RKO (cell line): ENCODE measurements around the gene IQGAP2.
A peak's percentile ranks its signal among the peaks of the same experiment; 100 is the strongest.

Experiments used
- DNase-seq: peaks from one replicate; pipeline ENCODE4 v3.0.0-alpha.2; 2016; ENCODE audit warnings: low spot score

The IQGAP2 gene

DNA sequence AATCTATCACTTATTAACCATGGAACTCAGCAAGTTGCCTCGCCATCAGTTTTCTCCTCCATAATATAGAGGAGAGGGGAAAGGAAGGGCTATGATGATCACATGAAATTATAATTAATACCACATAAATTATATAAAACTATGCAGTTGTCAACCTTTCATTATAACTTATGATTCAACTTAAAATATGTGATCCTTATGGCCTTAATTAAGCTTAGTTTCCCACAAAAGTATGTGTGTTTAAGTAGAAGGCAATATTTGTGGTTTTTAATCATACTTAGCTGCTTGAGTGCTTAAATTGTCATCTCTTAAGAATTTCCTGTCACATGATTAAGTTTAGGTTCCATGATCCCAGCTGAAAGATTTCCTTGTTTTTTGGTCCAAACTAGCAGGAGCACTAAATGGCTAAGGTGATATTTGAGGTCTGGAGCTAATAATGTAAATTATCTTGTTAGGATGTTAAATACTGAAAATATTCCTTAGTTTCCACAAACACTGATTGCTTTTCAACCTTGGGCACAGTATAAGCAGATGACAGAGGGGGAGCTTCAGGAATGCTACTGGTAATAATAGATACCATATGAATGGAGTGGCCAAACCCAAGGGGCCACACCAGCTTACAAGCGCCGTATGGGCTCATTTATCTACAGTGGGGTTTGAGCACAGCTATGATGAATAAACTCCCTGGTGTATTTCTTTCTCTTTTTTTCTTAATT is 286.4 kb downstream of the IQGAP2 start:
- DNase-seq = peak; percentile 82

DNA sequence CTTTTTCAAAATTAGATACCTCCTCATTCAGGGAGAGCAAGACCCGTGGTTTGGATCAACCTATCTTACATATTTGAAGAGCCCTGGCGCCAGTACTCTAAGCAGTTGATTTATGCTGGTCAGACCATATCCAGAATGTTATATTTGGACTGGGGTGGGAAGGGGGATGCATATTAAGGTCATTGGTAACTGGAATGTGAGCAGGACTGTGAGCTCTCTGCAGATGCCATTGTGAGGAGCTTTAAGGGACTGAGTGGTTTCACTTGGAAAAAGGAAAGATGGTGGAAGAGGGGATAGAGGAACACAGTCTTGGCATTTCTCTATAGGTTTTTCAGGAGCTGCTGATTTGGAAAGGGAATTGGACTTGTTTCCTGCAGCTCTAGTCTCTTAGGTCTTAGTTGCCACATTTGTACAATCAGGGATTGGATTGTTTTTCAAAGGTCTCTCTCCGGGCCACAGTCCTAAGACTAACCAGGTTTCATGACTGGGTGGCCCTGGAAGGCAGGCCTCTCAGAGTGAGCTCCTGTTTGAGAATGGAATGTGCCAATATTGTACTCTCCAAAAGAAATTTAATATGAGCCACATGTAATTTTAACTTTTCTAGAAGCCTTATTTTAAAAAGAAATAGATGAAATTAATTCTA is 287.1 kb downstream of the IQGAP2 start:
- DNase-seq = no peak

DNA sequence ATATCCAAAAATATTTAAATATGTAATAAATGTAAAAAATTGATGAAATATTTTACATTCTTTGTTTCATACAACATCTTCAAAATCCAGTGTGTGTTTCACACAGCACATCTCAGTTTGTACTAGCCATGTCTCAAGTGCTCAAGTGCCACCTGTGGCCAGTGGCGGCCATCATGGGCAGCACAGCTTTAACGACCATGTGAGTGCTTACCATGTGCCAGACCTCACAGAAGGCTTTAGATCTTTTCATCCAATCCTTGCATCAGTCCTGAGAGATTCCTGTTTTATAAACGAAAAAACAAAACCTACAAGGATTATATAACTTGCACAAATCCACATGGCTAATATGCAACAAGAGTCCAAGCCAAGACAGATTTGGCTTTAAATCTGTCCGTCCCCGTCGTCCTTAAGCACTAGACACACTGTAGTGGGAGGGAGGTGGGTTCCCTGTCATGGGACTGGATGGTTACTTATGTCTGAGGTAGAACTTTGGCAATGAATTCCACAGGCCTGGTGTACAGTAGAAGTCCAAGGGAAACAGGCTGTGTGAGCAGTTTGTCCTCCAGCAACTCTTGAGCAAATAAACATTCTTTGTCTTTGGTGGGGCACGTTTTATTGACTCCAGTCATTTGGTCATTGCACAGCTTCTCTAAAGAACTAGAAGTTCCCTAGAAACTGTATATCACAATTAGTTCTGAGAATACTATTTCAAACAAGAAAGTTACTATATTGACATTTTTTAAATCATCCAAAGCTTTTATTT is 287.8 kb downstream of the IQGAP2 start:
- no peak for DNase-seq

DNA sequence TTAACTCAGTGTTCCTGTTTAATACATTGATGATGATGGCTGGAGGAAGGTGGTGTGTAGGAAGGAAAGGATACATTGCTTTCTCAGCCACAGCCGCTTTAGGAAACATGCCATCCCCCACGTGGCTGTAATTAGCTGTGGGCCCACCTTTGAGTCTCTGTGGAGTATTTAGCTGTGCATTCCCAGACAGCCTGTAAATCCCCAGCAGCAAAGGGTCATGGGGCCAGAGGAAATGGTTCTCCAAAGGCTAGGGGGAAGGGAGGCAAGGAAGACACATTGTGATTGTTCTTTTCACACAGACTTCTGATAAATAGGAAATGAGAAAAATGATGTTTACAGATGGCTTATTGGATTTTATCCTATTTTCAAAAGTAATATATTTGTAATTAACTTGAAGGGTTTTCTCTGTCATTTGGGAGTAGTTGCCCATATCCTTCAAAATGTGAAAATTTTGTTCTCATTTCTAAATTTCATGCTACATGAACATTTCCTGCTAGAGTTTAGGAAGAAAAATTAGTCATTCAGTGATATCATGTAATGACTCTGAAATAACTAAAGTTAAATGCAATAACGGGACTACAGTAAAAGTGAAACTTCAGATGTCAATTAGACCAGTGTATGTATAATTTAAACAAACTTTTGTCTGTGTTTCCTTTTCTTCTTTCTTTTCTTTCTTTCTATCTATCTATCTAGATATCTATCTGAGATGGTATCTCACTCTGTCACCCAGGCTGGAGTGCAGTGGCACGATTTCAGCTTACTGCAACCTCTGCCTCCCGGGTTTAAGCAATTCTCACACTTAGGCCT is 288.6 kb downstream of the IQGAP2 start:
- no peak for DNase-seq

DNA sequence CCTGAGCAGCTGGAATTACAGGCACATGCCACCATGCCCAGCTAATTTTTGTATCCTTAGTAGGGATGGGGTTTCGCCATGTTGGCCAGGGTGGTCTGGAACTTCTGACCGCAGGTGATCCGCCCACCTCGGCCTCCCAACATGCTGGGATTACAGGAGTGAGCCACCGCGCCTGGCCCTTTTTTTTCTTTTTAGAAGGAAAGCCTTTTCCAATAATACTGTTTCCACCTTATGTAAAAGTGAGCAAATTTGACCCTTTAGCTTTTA is 289.1 kb downstream of the IQGAP2 start:
- DNase-seq = no peak

DNA sequence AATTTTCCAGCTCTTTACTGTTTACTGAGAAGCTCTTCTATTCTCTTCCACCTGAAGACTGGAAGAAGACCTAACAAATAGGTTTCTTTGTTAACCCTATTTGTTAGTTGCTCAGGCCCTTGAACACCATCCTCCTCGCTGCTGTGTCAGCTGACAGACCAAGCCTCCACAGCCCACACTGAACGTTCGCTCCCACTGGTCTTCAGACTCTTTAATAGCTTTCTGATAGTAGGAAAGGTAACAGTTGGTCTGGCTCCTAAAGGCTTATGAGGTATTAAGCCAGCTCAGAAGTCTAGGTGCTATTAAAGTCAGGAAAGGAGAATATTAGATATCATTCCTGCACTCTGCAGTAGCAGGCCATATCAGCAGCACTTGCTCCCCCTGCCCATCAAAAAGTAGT is 289.6 kb downstream of the IQGAP2 start:
- no peak for DNase-seq

DNA sequence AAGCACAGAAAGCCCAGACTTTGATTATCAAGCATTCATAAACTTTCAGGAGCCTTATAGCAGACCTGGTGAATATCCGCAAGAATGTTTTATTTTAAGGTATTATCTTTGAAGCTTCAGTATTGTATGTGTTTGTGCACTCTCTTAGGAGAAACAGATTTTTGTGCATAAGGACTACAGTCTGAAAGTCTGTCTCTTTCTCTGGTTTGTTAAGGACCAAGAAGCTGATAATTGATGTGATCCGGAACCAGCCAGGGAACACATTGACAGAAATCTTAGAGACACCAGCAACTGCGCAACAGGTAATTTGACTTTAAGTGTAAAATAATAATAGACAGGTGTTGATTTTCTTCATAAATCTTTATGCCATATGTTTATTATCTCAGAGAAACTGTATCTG is 290.1 kb downstream of the IQGAP2 start:
- no peak for DNase-seq

DNA sequence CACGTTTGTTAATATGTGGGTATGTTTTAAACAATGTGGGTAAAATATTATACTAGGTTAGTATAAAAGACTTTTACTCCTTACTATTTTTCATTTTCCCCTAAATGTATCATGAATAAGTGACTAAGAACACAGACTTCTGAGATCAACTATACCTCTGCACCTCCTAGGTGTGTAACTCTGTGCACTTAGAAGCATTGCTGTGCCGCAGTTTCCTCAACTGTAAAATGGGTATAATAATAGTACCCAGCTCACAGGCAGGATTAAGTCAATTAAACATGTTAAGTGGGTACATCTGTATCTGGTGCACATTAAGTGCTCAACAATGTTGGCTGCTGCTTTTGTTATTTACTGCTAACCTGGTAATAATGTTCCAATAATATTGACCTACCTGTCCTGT is 291.2 kb downstream of the IQGAP2 start:
- no peak for DNase-seq

DNA sequence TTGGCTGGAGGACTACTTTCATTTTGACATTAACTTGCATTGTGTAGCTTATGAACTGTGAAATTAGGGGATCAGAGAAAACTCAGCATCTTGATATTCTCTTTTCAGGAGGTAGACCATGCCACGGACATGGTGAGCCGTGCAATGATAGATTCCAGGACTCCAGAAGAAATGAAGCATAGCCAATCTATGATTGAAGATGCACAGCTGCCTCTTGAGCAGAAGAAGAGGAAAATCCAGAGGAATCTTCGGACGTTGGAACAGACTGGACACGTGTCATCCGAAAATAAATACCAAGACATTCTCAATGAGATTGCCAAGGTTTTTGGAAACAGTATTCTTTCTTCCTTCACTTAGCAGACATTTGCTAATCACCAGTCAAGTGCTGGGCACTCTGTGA is 292.3 kb downstream of the IQGAP2 start:
- no peak for DNase-seq

DNA sequence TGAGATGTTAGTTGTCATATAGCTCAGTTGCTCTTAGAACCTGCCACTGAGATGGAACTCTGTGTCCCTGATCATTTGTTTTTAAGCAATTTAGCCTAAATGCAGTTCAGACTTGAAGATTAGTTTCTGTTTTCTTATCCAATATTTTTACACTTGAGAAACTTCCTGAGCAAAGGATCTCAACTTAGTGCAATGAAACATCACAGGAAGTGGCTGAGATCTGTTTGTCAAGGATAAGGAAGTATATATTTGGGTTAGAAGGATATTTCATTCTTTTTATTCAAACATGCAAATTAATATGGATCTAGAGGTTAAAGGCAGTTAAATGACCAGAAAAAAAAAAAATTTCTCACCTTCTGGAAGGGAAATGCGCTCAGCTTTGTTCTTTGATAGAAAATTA is 293.2 kb downstream of the IQGAP2 start:
- DNase-seq = no peak

DNA sequence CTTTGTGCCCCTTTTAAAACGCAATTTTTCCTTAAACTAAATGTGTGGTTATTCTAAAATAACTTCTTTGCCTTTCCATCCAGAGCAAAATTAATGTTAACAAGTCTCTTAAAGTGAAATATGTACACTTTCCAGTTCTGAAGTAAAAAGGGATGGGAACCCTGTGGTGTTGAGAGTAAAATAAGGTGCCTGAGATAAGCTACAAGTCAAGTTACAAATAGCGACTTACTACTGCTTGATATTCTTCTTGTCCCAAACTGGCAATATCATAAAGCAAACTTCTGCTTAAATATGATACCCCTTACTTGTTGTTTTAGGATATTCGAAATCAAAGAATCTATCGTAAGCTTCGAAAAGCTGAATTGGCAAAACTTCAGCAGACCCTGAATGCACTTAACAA is 294.6 kb downstream of the IQGAP2 start:
- no peak for DNase-seq

DNA sequence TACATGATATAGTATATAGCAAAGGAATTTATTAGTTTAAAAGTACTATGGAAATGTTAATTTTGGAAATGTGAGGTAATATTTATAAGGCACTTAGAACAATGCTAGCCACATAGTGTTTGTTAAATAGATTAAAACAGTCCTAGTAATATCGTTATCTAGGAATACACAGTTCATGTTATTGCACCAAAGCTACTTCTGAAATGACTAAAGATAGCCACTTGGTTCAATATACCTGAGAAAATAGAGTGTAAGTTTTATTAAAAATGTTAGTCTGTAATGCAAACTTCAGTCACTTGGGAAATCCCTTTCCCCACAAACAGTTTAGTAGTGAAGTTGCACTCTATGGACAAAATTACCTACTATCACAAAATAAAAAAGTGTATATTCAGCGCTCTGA is 297.5 kb downstream of the IQGAP2 start:
- no peak for DNase-seq

DNA sequence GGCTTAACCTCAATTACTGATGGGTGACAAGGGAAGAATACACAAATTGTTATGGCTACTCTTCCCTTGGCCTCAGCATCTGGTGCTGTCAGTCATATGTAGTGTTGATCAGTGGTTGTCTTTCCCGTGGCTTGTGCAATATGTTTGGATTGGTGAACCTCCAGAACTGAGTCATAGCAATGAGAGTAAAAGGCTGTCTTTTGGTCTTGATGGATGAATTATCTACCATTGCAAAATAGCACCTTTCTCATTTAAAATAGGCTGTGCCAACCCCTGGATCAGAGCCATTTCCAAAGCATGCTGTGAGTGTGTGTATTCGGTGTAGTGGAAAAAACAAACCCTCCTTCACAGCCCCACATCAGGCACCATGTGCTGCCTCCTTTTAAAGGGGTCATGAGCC is 298.2 kb downstream of the IQGAP2 start:
- DNase-seq = no peak

DNA sequence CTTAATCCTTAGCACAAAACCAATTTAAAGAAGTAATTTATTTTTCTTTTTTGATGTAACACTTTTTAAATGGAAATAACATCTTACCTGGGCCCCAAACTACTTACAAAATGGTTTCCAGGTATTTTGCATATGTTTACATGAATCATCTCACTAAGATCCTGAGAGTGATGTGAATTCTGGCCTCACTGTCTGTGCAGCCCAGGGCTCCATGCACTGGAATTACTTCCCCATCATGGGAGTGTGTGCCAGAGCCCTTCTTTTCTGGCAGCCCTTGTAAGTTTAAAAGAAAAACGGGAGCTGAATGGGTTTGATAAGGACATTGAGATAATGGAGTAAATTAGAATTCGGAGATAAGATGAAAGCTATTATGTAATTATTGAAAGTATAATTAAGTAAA is 300.6 kb downstream of the IQGAP2 start:
- no peak for DNase-seq

DNA sequence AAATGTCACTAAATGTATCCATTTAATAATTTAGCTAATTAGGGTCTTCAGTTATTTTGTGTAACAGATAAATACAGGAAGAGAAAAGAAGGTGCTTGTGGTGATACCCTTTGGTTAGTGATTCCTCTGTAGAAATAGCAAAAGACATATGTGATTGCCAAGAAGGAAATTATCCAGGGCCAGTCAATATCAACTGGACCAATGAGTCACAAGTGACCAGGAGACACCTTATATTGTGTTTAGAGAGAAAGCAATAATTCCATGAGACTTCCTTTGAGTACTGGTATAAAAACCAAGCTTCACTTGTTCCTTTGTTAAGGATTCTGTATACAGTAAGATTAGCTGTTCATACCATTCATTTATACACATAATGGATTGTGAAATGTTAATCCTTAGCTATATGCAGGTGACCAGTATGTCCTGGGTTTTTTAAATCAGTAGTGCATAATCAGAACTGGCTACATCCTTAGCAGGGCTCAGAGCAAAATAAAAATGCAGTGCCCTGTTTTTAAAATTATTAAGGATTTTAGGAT is 301.1 kb downstream of the IQGAP2 start:
- no peak for DNase-seq

DNA sequence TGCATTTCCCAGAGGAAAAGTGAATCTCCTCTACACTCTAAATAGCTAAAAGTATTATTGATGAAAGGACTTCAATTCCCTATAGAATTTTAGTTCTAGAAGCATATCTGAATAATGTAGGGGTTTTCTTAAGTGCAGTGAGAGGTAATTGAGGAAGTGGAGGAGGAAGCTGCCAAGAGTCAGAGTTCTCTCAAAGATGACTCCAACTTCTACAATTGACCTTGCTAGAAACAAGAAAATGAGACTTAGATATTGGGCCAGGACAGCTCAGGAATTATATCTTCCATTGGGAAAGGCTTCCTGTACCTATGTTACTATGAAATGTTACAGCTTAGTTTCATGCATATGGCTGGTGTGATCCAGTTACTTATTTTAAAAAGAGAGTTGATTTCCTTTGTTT is 302.5 kb downstream of the IQGAP2 start:
- no peak for DNase-seq

DNA sequence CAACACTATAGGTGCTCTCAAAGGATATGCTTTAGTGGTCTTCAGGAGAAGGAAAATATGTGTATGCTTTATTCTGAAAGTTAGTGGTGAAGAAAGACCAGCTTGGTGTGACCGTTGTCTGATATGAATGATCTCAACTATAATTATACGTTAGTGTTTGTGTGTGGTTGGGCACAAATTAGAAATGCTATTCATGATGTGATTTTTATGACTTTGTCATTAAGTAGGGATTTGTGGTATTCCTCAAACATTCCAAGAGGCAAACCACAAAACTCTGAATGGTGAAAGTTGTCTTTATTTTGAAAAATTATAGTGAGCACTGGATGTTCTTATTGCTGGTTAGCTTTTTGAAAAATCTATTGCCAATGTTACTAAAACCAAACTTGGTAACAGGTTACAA is 306.7 kb downstream of the IQGAP2 start:
- DNase-seq = no peak

DNA sequence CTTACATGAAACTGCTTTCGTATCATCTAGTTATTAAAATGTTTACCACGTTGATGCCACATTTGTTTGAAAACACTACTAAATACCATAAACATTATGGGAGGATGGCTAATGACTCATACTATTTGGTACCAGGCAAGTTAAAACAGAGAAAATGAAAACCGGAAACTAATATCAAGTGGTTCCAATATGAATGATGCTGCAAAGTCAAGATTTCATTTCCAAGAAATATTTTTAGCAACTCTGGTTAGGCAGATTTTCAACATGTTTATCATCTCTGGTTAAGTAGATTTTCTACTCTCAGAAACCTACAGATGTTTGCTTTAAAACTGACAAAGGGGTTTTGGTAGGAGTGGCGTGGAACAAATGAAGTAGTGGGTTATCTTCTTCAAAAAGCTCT is 307.9 kb downstream of the IQGAP2 start:
- no peak for DNase-seq

DNA sequence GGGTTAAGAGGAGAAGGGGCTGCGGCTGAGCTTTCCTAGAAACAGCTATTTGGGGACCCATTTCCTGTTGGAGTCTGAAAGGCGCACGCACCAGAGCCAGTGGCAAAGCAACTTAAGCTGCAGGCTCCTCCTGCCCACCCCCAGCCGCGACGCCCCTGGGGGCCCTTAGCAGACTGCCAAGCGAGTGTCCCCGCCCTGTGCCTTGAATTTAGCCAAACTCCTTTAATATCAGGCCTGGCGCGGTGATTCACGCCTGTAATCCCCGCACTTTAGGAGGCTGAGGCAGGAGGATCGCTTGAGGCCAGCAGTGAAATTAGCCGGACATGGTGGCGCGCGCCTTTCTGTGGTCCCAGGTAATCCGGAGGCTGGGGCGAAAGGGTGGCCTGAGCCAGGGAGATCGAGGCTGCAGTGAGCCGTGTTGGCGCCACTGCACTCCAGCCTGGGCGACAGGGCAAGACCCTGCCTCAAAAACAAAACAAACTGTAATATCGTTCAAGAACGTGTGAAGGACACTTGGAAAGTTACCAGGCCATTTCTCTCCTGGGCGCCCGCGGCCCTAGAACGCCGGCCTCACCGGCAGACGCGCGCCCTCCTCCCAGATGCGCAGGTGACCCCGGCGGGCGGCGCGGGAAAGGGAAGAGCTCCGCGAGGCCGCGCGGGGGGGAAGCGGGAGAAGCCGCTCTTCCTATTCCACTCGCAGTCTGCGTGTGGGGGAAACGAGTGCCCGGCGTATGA is 311.8 kb downstream of the IQGAP2 start:
- DNase-seq = no peak

DNA sequence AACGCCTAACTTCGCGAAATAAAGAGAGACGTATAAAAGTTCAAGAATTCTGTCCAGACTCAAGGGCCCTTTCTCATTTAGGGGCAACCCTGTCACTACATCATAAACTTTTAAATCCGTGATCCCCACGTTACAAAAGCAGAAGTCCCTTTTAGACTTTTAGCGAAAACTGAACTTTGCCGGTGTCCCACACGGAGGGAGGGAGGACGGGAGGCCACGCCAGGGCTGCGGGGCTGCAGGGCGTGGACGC is 312.3 kb downstream of the IQGAP2 start:
- no peak for DNase-seq

DNA sequence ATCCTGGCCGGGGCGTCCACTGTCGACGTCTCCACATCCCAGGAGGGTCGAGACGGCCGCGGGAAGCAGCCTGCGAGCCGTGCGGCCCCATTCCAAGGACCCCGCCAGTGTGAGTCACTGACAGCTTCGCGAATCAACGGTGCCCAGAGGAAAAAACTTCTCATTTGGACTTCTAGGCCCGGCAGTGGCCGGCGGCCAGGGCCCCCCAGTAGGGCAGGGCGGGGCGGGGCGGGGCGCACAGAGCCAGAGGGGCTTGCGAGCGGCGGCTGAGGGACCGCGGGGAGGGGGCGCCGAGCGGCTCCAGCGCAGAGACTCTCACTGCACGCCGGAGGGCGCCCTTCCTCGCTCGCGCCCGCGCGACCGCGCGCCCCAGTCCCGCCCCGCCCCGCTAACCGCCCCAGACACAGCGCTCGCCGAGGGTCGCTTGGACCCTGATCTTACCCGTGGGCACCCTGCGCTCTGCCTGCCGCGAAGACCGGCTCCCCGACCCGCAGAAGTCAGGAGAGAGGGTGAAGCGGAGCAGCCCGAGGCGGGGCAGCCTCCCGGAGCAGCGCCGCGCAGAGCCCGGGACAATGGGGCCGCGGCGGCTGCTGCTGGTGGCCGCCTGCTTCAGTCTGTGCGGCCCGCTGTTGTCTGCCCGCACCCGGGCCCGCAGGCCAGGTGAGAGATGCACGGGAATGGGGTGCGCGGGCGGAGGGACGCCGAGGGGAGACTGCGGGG is 312.8 kb downstream of the IQGAP2 start, which contains the start of gene F2R:
TSS of gene F2R (plus strand) at position 391 of the 720 bp plus-strand sequence. CDS start at position 573, 182 bp downstream.
- peak; percentile 26 for DNase-seq
